ENCODE measurements around the gene BUD31. TPM values are rescaled to one million over a fixed set of nuclear protein-coding genes. Genes with fewer than 3 reads are reported as not detected.

Gene BUD31
- total RNA-seq, 1 donor from 2014 or later = 93.7 TPM

GRCh38 chr7:99380823-99381663 lies 27.7 kb upstream of the BUD31 start:
- H3K27ac Mint-ChIP-seq = peak overlapping the region; percentile 98
- H3K27me3 Mint-ChIP-seq = no peaks in the 10 kb centered on the region
- peak overlapping the region; percentile 83 for H3K4me3 Mint-ChIP-seq
- H3K4me1 Mint-ChIP-seq = peaks cover 72% of the 10 kb centered on the region
- H3K9me3 Mint-ChIP-seq = no peaks in the 10 kb centered on the region
- intact Hi-C loops (cut with micrococcal nuclease) = loop anchor here (1.0 to 2.0 kb wide), 5 partner anchors 12 to 702 kb away; partner anchors contain the start of genes BUD31, PDAP1 and ZNF789
- TF ChIP-seq, protein P1, sequence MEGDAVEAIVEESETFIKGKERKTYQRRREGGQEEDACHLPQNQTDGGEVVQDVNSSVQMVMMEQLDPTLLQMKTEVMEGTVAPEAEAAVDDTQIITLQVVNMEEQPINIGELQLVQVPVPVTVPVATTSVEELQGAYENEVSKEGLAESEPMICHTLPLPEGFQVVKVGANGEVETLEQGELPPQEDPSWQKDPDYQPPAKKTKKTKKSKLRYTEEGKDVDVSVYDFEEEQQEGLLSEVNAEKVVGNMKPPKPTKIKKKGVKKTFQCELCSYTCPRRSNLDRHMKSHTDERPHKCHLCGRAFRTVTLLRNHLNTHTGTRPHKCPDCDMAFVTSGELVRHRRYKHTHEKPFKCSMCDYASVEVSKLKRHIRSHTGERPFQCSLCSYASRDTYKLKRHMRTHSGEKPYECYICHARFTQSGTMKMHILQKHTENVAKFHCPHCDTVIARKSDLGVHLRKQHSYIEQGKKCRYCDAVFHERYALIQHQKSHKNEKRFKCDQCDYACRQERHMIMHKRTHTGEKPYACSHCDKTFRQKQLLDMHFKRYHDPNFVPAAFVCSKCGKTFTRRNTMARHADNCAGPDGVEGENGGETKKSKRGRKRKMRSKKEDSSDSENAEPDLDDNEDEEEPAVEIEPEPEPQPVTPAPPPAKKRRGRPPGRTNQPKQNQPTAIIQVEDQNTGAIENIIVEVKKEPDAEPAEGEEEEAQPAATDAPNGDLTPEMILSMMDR (IDR thresholded peaks at IDR 0.05) = no peak
- H3K36me3 Mint-ChIP-seq (ENCODE audit: low read depth) = peaks cover 46% of the 10 kb centered on the region
- ATAC-seq (ENCODE audit: low read depth) = peak; percentile 84
- ChIA-PET CTCF (interaction anchor here (1.7 kb wide), 1 partner anchor 15 kb away, joined by 5 read pairs; no protein-coding TSS in a partner anchor), POLR2A (interaction anchor here (0.5 to 10.5 kb wide), 14 partner anchors 9 to 1048 kb away, joined by 3 to 189 read pairs (median 4); partner anchors contain the start of genes ARPC1A, BUD31, PDAP1 and PTCD1)
- peak; percentile 67 for DNase-seq

GRCh38 chr7:99381664-99382075 lies 27.1 kb upstream of the BUD31 start:
- intact Hi-C loops (cut with micrococcal nuclease) = loop anchor here (1.0 to 2.0 kb wide), 4 partner anchors 12 to 701 kb away; partner anchors contain the start of genes BUD31 and PDAP1
- TF ChIP-seq, protein P1 (IDR thresholded peaks at IDR 0.05) = no peak
- no peak for ATAC-seq (ENCODE audit: low read depth)
- Mint-ChIP-seq H3K9me3 (no peaks in the 10 kb centered on the region), H3K27me3 (no peaks in the 10 kb centered on the region), H3K27ac (peak overlapping the region; percentile 98), H3K4me1 (peaks cover 66% of the 10 kb centered on the region), H3K4me3 (peak overlapping the region; percentile 83), H3K36me3 (ENCODE audit: low read depth) (peaks cover 51% of the 10 kb centered on the region)
- ChIA-PET CTCF (no interaction called here), POLR2A (interaction anchor here (0.5 to 10.5 kb wide), 7 partner anchors 11 to 1203 kb away, joined by 5 to 189 read pairs (median 7); partner anchors contain the start of genes BUD31, PDAP1 and ZCWPW1)
- DNase-seq = no peak

GRCh38 chr7:99383203-99383602 lies 25.6 kb upstream of the BUD31 start:
- H3K36me3 Mint-ChIP-seq (ENCODE audit: low read depth) = peaks cover 55% of the 10 kb centered on the region
- ChIA-PET POLR2A (interaction anchor here (0.6 to 10.5 kb wide), 5 partner anchors 8 to 169 kb away, joined by 4 to 189 read pairs (median 4); partner anchors contain the start of genes BUD31 and PDAP1), CTCF (no interaction called here)
- TF ChIP-seq, protein P1 (IDR thresholded peaks at IDR 0.05) = no peak
- no peaks in the 10 kb centered on the region for H3K9me3 Mint-ChIP-seq
- ATAC-seq (ENCODE audit: low read depth) (no peak), DNase-seq (no peak)
- H3K4me1 Mint-ChIP-seq = peaks cover 58% of the 10 kb centered on the region
- no peaks in the 10 kb centered on the region for H3K27me3 Mint-ChIP-seq
- peak overlapping the region; percentile 28 for H3K4me3 Mint-ChIP-seq
- intact Hi-C loops (cut with micrococcal nuclease) = loop anchor here (1.0 kb wide), 1 partner anchor 9 kb away; the partner anchor contains the start of gene ARPC1B
- H3K27ac Mint-ChIP-seq = peak overlapping the region; percentile 75

GRCh38 chr7:99383791-99384370 lies 24.9 kb upstream of the BUD31 start:
- intact Hi-C loops (cut with micrococcal nuclease) = loop anchor here (1.0 kb wide), 1 partner anchor 10 kb away; the partner anchor contains the start of gene ARPC1B
- no peak for ATAC-seq (ENCODE audit: low read depth)
- no peaks in the 10 kb centered on the region for H3K9me3 Mint-ChIP-seq
- H3K27me3 Mint-ChIP-seq = no peaks in the 10 kb centered on the region
- peaks cover 57% of the 10 kb centered on the region for H3K36me3 Mint-ChIP-seq (ENCODE audit: low read depth)
- H3K4me3 Mint-ChIP-seq = no peak overlapping the region
- ChIA-PET POLR2A (interaction anchor here (1.3 to 1.6 kb wide), 2 partner anchors 8 to 25 kb away, joined by 4 to 7 read pairs; partner anchors contain the start of genes BUD31 and PDAP1), CTCF (no interaction called here)
- no peak for DNase-seq
- peaks cover 56% of the 10 kb centered on the region for H3K4me1 Mint-ChIP-seq
- H3K27ac Mint-ChIP-seq = peak overlapping the region; percentile 75
- TF ChIP-seq, protein P1 (IDR thresholded peaks at IDR 0.05) = no peak
